ENCODE results near the gene CRYBG1. TPM values are rescaled to one million over a fixed set of nuclear protein-coding genes. Genes with fewer than 3 reads are reported as not detected.

Gene CRYBG1
- total RNA-seq, 1 donor from 2014 or later, result 0.07 TPM

- Mint-ChIP-seq H3K4me3 (no peak overlapping the region), H3K27me3 (ENCODE audit: low read depth) (peaks cover 8% of the 10 kb centered on the region), H3K9me3 (no peaks in the 10 kb centered on the region), H3K27ac (ENCODE audit: unreplicated experiment) (no peak overlapping the region), H3K4me1 (peaks cover 1% of the 10 kb centered on the region), H3K36me3 (ENCODE audit: low read depth) (no peaks in the 10 kb centered on the region)
- no peak for DNase-seq (ENCODE audit: low read depth, low spot score)
- TF ChIP-seq, protein P1, sequence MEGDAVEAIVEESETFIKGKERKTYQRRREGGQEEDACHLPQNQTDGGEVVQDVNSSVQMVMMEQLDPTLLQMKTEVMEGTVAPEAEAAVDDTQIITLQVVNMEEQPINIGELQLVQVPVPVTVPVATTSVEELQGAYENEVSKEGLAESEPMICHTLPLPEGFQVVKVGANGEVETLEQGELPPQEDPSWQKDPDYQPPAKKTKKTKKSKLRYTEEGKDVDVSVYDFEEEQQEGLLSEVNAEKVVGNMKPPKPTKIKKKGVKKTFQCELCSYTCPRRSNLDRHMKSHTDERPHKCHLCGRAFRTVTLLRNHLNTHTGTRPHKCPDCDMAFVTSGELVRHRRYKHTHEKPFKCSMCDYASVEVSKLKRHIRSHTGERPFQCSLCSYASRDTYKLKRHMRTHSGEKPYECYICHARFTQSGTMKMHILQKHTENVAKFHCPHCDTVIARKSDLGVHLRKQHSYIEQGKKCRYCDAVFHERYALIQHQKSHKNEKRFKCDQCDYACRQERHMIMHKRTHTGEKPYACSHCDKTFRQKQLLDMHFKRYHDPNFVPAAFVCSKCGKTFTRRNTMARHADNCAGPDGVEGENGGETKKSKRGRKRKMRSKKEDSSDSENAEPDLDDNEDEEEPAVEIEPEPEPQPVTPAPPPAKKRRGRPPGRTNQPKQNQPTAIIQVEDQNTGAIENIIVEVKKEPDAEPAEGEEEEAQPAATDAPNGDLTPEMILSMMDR (conservative IDR thresholded peaks at IDR 0.05), result no peak
These were observed 162.2 kb downstream of the CRYBG1 start for GRCh38 chr6:106522562-106523250.

- no peak for DNase-seq (ENCODE audit: low read depth, low spot score)
- peaks cover 6% of the 10 kb centered on the region for H3K27me3 Mint-ChIP-seq (ENCODE audit: low read depth)
- H3K27ac Mint-ChIP-seq (ENCODE audit: unreplicated experiment), result no peak overlapping the region
- H3K4me1 Mint-ChIP-seq, result no peaks in the 10 kb centered on the region
- no peaks in the 10 kb centered on the region for H3K9me3 Mint-ChIP-seq
- H3K36me3 Mint-ChIP-seq (ENCODE audit: low read depth), result no peaks in the 10 kb centered on the region
- no peak overlapping the region for H3K4me3 Mint-ChIP-seq
- TF ChIP-seq, protein P1 (conservative IDR thresholded peaks at IDR 0.05), result no peak
These were observed 164.8 kb downstream of the CRYBG1 start for GRCh38 chr6:106525107-106525881.

- peaks cover 6% of the 10 kb centered on the region for H3K27me3 Mint-ChIP-seq (ENCODE audit: low read depth)
- H3K36me3 Mint-ChIP-seq (ENCODE audit: low read depth), result no peaks in the 10 kb centered on the region
- DNase-seq (ENCODE audit: low read depth, low spot score), result no peak
- H3K4me3 Mint-ChIP-seq, result no peak overlapping the region
- TF ChIP-seq, protein P1 (conservative IDR thresholded peaks at IDR 0.05), result no peak
- H3K27ac Mint-ChIP-seq (ENCODE audit: unreplicated experiment), result no peak overlapping the region
- H3K9me3 Mint-ChIP-seq, result no peaks in the 10 kb centered on the region
- H3K4me1 Mint-ChIP-seq, result no peaks in the 10 kb centered on the region
These were observed 165.4 kb downstream of the CRYBG1 start for GRCh38 chr6:106525882-106526275.

DNA sequence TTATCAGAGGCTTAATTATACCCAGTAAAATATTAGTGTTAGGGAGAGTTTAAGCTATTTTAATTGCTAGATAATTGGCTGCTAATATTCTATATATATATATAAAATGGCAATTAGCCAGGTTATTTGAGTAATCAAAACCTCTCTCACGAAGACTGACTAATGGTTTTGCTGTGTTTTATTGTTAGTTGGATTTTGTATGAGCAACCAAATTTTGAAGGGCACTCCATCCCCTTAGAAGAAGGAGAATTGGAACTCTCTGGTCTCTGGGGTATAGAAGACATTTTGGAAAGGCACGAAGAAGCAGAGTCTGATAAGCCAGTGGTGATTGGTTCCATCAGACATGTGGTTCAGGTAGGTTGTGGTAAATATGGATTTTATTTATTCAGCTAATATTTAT is 166.6 kb downstream of the CRYBG1 start:
- TF ChIP-seq, protein P1 (conservative IDR thresholded peaks at IDR 0.05), result no peak
- no peaks in the 10 kb centered on the region for H3K4me1 Mint-ChIP-seq
- H3K4me3 Mint-ChIP-seq, result no peak overlapping the region
- peaks cover 3% of the 10 kb centered on the region for H3K27me3 Mint-ChIP-seq (ENCODE audit: low read depth)
- DNase-seq (ENCODE audit: low read depth, low spot score), result no peak
- H3K36me3 Mint-ChIP-seq (ENCODE audit: low read depth), result no peaks in the 10 kb centered on the region
- H3K27ac Mint-ChIP-seq (ENCODE audit: unreplicated experiment), result no peak overlapping the region
- H3K9me3 Mint-ChIP-seq, result no peaks in the 10 kb centered on the region

DNA sequence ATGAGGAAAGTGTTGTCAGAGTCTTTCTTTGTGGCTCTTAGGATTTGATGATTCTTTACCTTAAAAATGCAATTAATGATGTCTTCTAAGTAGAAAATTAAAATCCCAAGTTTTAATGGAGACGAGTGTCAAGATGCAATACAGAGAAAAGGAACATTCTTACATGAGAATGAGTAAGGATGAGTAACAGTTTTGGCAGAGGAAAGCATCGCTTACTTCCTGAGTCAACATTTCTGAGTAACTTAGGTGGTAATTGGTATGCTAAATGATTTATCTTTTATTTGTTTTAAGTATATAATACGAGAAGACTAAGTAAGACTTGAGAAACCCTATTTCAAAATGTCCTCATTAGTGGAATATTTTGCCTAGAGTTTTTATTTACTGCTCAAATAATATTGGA is 167.5 kb downstream of the CRYBG1 start:
- Mint-ChIP-seq H3K27me3 (ENCODE audit: low read depth) (no peaks in the 10 kb centered on the region), H3K27ac (ENCODE audit: unreplicated experiment) (no peak overlapping the region), H3K9me3 (no peaks in the 10 kb centered on the region), H3K4me1 (no peaks in the 10 kb centered on the region), H3K4me3 (no peak overlapping the region), H3K36me3 (ENCODE audit: low read depth) (no peaks in the 10 kb centered on the region)
- TF ChIP-seq, protein P1 (conservative IDR thresholded peaks at IDR 0.05), result no peak
- DNase-seq (ENCODE audit: low read depth, low spot score), result no peak

All from neural crest cell (in vitro differentiated cells).